HepG2 (cell line): Measurements from ENCODE around the gene TXNIP. TPM values are rescaled to one million over a fixed set of nuclear protein-coding genes. Genes with fewer than 3 reads are reported as not detected.

Experiments
- ELF4 ChIP-seq: sonication (generic); formaldehyde crosslinking; IDR thresholded peaks from 2 replicates; pipeline ENCODE4 v1.5.0; 2020; ENCODE audit warnings: missing genetic modification reagents, mild to moderate bottlenecking, moderate library complexity, borderline replicate concordance
- HCFC1 ChIP-seq: fragments of 150-350 bp; IDR thresholded peaks from 2 replicates; pipeline ENCODE4 v1.6.1; 2014; ENCODE audit warnings: low read depth, low read length
- HNRNPL ChIP-seq: fragments of 200-400 bp; formaldehyde crosslinking; IDR thresholded peaks from 2 replicates; pipeline ENCODE4 v1.6.1; 2017; ENCODE audit warnings: mild to moderate bottlenecking, low read depth, low read length
- HOXA5 ChIP-seq: sonication (generic); formaldehyde crosslinking; IDR thresholded peaks from 2 replicates; pipeline ENCODE4 v1.4.0; 2020; ENCODE audit warnings: missing genetic modification reagents
- MBD4 ChIP-seq: IDR thresholded peaks from 2 replicates; pipeline ENCODE4 v1.6.1; 2012; ENCODE audit warnings: low read length, inconsistent platforms, borderline replicate concordance
- MED1 ChIP-seq: sonication (generic); formaldehyde crosslinking; IDR thresholded peaks from 2 replicates; pipeline ENCODE4 v1.4.0; 2020; ENCODE audit warnings: missing genetic modification reagents
- SMAD9 ChIP-seq: sonication (generic); formaldehyde crosslinking; IDR thresholded peaks from 2 replicates; pipeline ENCODE4 v1.5.1; 2020; ENCODE audit warnings: mild to moderate bottlenecking, missing genetic modification reagents
- SMC3 ChIP-seq: IDR thresholded peaks from 2 replicates; pipeline ENCODE4 v1.6.1; 2011; ENCODE audit warnings: low read length, improper control_type of control experiment
- ZNF10 ChIP-seq: sonication (generic); formaldehyde crosslinking; IDR thresholded peaks from 2 replicates; pipeline ENCODE4 v1.4.0; 2020; ENCODE audit warnings: mild to moderate bottlenecking, low read depth, missing genetic modification reagents, borderline replicate concordance
- ZNF234 ChIP-seq: sonication (generic); formaldehyde crosslinking; conservative IDR thresholded peaks from 2 replicates; pipeline ENCODE4 v1.5.1; 2020; ENCODE audit warnings: mild to moderate bottlenecking, missing genetic modification reagents
- ZNF331 ChIP-seq: sonication (generic); formaldehyde crosslinking; IDR thresholded peaks from 2 replicates; pipeline ENCODE4 v1.4.0; 2020; ENCODE audit warnings: missing genetic modification reagents
- ZNF550 ChIP-seq: sonication (generic); formaldehyde crosslinking; IDR thresholded peaks from 2 replicates; pipeline ENCODE4 v1.4.0; 2020; ENCODE audit warnings: mild to moderate bottlenecking, missing genetic modification reagents, borderline replicate concordance
- ZNF776 ChIP-seq: sonication (generic); formaldehyde crosslinking; IDR thresholded peaks from 2 replicates; pipeline ENCODE4 v1.4.0; 2020; ENCODE audit warnings: mild to moderate bottlenecking, missing genetic modification reagents
- ZNF781 ChIP-seq: sonication (generic); formaldehyde crosslinking; IDR thresholded peaks from 2 replicates; pipeline ENCODE4 v1.5.1; 2020; ENCODE audit warnings: borderline replicate concordance, mild to moderate bottlenecking, missing genetic modification reagents; ENCODE audit errors: not compliant biosample characterization
- polyA plus RNA-seq, 8 experiments: library from polyadenylated mRNA; depleted of rRNA in 3 of 8; stranded (reverse) in 7 of 8; unstranded in 1 of 8; fragments of >200 nt; fragmentation: Illumina TruSeq in 4 of 8; extraction: Trizol in 4 of 8; gene quantifications; 2 replicates each; pipeline versions ENCODE4 v1.2.1 to v1.2.3, GENCODE V29; 2011 to 2016; ENCODE audit warnings: low read depth in 4 of 8, missing spikeins in 1 of 8, mixed read lengths in 1 of 8; ENCODE audit not compliant: insufficient read depth in 1 of 8
- total RNA-seq, 5 experiments: library from RNA; depleted of rRNA; stranded (reverse); fragments of >200 nt; fragmentation: Illumina TruSeq; extraction: Trizol; gene quantifications; 2 replicates each; pipeline ENCODE4 v1.2.3, GENCODE V29; 2016; ENCODE audit warnings: low read depth in 1 of 5
- TF ChIP-seq, protein P1 (sequence below): sonication (generic); formaldehyde crosslinking; IDR thresholded peaks from 2 replicates; pipeline ENCODE4 v1.4.0; 2020; ENCODE audit warnings: mild to moderate bottlenecking, missing genetic modification reagents
- TF ChIP-seq, protein P2 (sequence below): sonication (generic); formaldehyde crosslinking; conservative IDR thresholded peaks from 2 replicates; pipeline ENCODE4 v1.8.1; 2023; ENCODE audit warnings: missing genetic modification reagents
- TF ChIP-seq, protein P3 (sequence below): sonication (generic); formaldehyde crosslinking; IDR thresholded peaks from 2 replicates; pipeline ENCODE4 v1.5.0; 2020; ENCODE audit warnings: mild to moderate bottlenecking, missing genetic modification reagents, moderate library complexity
- TF ChIP-seq, protein P4 (sequence below): sonication (generic); formaldehyde crosslinking; conservative IDR thresholded peaks from 2 replicates; pipeline ENCODE4 v1.5.0; 2020; ENCODE audit warnings: missing genetic modification reagents

Gene TXNIP
- total and polyA plus RNA-seq, 2 of the 13 experiments (the other 11 are each of a cell fraction or from before 2014, with no cell fraction given): 24.4 to 237 TPM

DNA sequence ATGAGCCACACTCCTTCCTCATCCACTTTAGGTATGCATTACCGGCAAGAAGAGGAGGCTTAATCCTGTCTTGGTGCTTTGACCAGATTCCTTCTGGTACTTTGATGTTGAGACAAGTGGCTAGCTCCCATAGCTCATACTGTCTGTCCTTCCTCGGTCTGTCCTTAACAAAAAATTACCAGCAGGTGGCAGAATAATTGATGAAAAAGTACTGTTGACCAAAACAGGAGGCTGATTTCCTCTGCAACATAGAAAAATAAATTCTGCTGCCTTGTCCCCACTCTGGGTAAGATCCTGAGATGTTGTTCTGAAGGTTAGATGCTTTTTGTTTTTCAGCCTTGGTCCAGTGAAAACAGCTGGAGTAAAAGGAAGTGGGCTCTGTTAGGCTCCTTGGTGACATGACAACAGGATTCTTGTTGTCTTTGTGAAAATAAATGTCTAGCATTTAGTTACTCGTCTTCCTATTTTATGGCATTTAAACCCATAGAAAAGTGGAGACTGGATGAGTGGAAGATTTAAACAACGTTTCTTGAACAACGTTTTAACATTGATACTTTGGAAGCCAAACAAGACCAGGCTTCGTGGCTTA is 36.3 kb upstream of the TXNIP start (continued):
- TF ChIP-seq ZNF331 (CRISPR knock-in tag) (0 out of 2 replicates have a peak, but pooled peaks have one; percentile 18), ZNF781 (CRISPR knock-in tag) (no peak), HCFC1 (no peak), SMAD9 (CRISPR knock-in tag) (no peak), MBD4 (no peak), ZNF234 (CRISPR knock-in tag) (no peak), MED1 (CRISPR knock-in tag) (peak; percentile 22; the same call in 1 of the 2 replicates), SMC3 (peak; percentile 51; the same call in 1 of the 2 replicates), ZNF550 (CRISPR knock-in tag) (no peak), HNRNPL (no peak), ZNF776 (CRISPR knock-in tag) (no peak), ZNF10 (CRISPR knock-in tag) (no peak), ELF4 (CRISPR knock-in tag) (no peak), HOXA5 (CRISPR knock-in tag) (no peak)
- TF ChIP-seq, protein P1, sequence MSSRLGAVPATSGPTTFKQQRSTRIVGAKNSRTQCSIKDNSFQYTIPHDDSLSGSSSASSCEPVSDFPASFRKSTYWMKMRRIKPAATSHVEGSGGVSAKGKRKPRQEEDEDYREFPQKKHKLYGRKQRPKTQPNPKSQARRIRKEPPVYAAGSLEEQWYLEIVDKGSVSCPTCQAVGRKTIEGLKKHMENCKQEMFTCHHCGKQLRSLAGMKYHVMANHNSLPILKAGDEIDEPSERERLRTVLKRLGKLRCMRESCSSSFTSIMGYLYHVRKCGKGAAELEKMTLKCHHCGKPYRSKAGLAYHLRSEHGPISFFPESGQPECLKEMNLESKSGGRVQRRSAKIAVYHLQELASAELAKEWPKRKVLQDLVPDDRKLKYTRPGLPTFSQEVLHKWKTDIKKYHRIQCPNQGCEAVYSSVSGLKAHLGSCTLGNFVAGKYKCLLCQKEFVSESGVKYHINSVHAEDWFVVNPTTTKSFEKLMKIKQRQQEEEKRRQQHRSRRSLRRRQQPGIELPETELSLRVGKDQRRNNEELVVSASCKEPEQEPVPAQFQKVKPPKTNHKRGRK (CRISPR knock-in tag): no peak
- TF ChIP-seq, protein P2, sequence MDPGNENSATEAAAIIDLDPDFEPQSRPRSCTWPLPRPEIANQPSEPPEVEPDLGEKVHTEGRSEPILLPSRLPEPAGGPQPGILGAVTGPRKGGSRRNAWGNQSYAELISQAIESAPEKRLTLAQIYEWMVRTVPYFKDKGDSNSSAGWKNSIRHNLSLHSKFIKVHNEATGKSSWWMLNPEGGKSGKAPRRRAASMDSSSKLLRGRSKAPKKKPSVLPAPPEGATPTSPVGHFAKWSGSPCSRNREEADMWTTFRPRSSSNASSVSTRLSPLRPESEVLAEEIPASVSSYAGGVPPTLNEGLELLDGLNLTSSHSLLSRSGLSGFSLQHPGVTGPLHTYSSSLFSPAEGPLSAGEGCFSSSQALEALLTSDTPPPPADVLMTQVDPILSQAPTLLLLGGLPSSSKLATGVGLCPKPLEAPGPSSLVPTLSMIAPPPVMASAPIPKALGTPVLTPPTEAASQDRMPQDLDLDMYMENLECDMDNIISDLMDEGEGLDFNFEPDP (CRISPR knock-in tag): no peak
- TF ChIP-seq, protein P3, sequence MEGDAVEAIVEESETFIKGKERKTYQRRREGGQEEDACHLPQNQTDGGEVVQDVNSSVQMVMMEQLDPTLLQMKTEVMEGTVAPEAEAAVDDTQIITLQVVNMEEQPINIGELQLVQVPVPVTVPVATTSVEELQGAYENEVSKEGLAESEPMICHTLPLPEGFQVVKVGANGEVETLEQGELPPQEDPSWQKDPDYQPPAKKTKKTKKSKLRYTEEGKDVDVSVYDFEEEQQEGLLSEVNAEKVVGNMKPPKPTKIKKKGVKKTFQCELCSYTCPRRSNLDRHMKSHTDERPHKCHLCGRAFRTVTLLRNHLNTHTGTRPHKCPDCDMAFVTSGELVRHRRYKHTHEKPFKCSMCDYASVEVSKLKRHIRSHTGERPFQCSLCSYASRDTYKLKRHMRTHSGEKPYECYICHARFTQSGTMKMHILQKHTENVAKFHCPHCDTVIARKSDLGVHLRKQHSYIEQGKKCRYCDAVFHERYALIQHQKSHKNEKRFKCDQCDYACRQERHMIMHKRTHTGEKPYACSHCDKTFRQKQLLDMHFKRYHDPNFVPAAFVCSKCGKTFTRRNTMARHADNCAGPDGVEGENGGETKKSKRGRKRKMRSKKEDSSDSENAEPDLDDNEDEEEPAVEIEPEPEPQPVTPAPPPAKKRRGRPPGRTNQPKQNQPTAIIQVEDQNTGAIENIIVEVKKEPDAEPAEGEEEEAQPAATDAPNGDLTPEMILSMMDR (CRISPR knock-in tag): peak; percentile 70
- TF ChIP-seq, protein P4, sequence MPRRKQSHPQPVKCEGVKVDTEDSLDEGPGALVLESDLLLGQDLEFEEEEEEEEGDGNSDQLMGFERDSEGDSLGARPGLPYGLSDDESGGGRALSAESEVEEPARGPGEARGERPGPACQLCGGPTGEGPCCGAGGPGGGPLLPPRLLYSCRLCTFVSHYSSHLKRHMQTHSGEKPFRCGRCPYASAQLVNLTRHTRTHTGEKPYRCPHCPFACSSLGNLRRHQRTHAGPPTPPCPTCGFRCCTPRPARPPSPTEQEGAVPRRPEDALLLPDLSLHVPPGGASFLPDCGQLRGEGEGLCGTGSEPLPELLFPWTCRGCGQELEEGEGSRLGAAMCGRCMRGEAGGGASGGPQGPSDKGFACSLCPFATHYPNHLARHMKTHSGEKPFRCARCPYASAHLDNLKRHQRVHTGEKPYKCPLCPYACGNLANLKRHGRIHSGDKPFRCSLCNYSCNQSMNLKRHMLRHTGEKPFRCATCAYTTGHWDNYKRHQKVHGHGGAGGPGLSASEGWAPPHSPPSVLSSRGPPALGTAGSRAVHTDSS: no peak
- TF ChIP-seq, all 625 proteins: peak for 5
